SK-N-SH treated with all-trans-retinoic acid at 6 μM for 48 hours (cell line): ENCODE results near the gene RBMY1D.

Source experiments
- ARNTL ChIP-seq: fragments of 450-650 bp; formaldehyde crosslinking; IDR thresholded peaks from 2 replicates; pipeline ENCODE4 v1.5.0; 2020; ENCODE audit warnings: low read depth, mild to moderate bottlenecking, moderate library complexity, borderline replicate concordance
- ISL1 ChIP-seq: fragments of 250-450 bp; sonication (Bioruptor Pico); IDR thresholded peaks from 2 replicates; pipeline ENCODE4 v2.1.2; 2022; ENCODE audit warnings: mild to moderate bottlenecking, moderate library complexity
- OSR1 ChIP-seq: fragments of 250-450 bp; sonication (Bioruptor Pico); IDR thresholded peaks from 2 replicates; pipeline ENCODE4 v1.8.0; 2022; ENCODE audit warnings: moderate library complexity, mild to moderate bottlenecking, inconsistent platforms
- PPARA ChIP-seq: fragments of 250-450 bp; sonication (Bioruptor Pico); IDR thresholded peaks from 2 replicates; pipeline ENCODE4 v1.5.0; 2020; ENCODE audit warnings: mild to moderate bottlenecking, borderline replicate concordance
- RARB ChIP-seq: fragments of 250-450 bp; sonication (Bioruptor Pico); IDR thresholded peaks from 2 replicates; pipeline ENCODE4 v1.8.0; 2021; ENCODE audit warnings: mild to moderate bottlenecking, moderate library complexity
- ZC3H10 ChIP-seq: fragments of 250-450 bp; sonication (Bioruptor Pico); IDR thresholded peaks from 2 replicates; pipeline ENCODE4 v1.5.1; 2021; ENCODE audit warnings: mild to moderate bottlenecking, moderate library complexity
- ZFP30 ChIP-seq: fragments of 450-650 bp; formaldehyde crosslinking; IDR thresholded peaks from 2 replicates; pipeline ENCODE4 v1.5.0; 2022; ENCODE audit warnings: mild to moderate bottlenecking, moderate library complexity
- TF ChIP-seq, protein P1 (sequence below): fragments of 250-450 bp; sonication (Bioruptor Pico); IDR thresholded peaks from 2 replicates; pipeline ENCODE4 v1.8.0; 2020; ENCODE audit warnings: mild to moderate bottlenecking, moderate library complexity, borderline replicate concordance
- TF ChIP-seq, protein P2 (sequence below): fragments of 250-450 bp; sonication (Bioruptor Pico); IDR thresholded peaks from 2 replicates; pipeline ENCODE4 v1.5.1; 2021; ENCODE audit warnings: mild to moderate bottlenecking, moderate library complexity
- TF ChIP-seq, protein P3 (sequence below): fragments of 250-450 bp; sonication (Bioruptor Pico); IDR thresholded peaks from 2 replicates; pipeline ENCODE4 v1.5.1; 2020; ENCODE audit warnings: low read depth, mild to moderate bottlenecking, moderate library complexity

DNA sequence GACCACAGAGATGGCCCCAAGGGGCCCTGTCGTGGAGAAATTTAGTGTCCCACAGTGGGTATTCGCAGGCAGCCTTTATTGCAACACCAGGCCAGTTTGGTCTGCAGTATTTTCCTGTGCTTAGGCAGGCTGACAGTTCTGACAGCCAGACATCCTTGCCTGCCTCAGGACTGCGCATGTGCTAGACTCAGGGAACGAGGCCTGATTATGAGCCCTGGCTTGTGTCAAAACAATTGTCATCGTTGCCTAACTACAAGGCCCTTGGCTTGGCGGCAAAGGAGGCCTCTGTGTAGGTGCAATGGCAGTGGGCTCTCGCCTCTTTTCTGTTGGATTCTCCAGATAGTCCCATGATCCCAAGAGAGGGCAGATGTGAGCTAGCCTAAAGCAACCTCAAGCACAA is 59.3 kb downstream of the RBMY1D start:
- no peak for TF ChIP-seq ARNTL (CRISPR knock-in tag)
- TF ChIP-seq OSR1, result no peak
- TF ChIP-seq, protein P1, sequence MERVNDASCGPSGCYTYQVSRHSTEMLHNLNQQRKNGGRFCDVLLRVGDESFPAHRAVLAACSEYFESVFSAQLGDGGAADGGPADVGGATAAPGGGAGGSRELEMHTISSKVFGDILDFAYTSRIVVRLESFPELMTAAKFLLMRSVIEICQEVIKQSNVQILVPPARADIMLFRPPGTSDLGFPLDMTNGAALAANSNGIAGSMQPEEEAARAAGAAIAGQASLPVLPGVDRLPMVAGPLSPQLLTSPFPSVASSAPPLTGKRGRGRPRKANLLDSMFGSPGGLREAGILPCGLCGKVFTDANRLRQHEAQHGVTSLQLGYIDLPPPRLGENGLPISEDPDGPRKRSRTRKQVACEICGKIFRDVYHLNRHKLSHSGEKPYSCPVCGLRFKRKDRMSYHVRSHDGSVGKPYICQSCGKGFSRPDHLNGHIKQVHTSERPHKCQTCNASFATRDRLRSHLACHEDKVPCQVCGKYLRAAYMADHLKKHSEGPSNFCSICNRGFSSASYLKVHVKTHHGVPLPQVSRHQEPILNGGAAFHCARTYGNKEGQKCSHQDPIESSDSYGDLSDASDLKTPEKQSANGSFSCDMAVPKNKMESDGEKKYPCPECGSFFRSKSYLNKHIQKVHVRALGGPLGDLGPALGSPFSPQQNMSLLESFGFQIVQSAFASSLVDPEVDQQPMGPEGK (CRISPR knock-in tag), result no peak
- TF ChIP-seq ZC3H10 (CRISPR knock-in tag), result no peak
- TF ChIP-seq RARB (CRISPR knock-in tag), result no peak
- TF ChIP-seq, protein P2, sequence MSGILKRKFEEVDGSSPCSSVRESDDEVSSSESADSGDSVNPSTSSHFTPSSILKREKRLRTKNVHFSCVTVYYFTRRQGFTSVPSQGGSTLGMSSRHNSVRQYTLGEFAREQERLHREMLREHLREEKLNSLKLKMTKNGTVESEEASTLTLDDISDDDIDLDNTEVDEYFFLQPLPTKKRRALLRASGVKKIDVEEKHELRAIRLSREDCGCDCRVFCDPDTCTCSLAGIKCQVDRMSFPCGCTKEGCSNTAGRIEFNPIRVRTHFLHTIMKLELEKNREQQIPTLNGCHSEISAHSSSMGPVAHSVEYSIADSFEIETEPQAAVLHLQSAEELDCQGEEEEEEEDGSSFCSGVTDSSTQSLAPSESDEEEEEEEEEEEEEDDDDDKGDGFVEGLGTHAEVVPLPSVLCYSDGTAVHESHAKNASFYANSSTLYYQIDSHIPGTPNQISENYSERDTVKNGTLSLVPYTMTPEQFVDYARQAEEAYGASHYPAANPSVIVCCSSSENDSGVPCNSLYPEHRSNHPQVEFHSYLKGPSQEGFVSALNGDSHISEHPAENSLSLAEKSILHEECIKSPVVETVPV, result no peak
- no peak for TF ChIP-seq ZFP30 (CRISPR knock-in tag)
- TF ChIP-seq PPARA (CRISPR knock-in tag), result no peak
- TF ChIP-seq, protein P3, sequence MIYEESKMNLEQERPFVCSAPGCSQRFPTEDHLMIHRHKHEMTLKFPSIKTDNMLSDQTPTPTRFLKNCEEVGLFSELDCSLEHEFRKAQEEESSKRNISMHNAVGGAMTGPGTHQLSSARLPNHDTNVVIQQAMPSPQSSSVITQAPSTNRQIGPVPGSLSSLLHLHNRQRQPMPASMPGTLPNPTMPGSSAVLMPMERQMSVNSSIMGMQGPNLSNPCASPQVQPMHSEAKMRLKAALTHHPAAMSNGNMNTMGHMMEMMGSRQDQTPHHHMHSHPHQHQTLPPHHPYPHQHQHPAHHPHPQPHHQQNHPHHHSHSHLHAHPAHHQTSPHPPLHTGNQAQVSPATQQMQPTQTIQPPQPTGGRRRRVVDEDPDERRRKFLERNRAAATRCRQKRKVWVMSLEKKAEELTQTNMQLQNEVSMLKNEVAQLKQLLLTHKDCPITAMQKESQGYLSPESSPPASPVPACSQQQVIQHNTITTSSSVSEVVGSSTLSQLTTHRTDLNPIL (CRISPR knock-in tag), result no peak
- no peak for TF ChIP-seq ISL1 (CRISPR knock-in tag)
